ENCODE data around the gene WRAP73.

Gene WRAP73

DNA sequence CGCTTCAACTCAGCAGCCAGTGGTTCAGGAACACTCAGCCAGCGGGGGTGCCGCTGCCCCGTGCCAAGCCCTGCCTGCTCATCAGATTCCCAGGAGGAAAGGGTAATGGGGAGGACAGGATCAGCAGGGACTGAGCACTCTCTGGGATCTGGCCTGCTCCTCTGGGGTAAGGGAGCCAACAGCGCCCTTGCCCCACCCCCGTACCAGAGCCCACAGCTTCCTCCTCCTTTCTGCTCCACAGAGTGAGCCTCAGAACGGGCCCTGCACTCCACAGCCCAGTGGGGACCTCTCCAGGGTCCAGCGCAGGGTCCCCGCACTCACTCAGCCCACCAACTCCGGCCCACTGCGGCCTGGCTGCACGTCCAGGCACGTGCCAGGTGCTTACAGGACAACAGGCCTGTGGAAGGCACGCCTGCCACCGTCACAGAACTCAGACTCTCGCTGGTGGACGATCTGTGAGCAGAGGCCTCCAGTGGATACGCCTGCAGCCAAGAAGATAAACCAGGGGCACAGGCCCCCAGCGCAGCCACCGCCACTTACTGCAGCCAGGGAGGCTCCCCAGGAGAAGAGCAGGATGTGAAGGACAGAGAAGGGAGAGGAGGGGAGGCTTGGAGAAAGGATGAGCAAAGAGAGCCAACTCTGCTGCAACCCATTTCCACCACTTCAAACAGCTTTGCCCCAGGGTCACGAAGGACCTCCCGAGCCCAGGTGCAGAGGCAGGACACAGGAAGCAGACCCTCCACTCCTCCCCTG is 40.7 kb downstream of the WRAP73 start:
- no peak for DNase-seq

DNA sequence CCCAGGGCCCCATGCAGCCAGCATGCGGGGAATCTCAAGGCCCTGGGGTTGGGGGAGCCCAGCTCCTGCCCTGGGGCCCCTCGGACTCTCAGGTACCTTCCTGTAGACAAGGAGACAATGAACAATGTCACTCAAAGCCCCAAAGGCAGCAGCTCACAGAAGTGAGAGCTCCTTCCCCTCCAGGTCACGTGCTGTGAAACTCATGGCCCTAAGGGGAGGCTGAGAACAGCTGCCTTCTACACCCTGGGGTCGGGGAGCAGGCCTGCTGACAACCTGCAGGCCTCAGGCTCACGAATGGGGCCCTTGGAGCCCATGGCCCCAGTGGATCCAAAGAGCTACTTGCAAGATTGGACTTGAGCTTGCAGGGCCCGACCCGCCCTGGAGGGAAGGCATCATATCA is 41.7 kb downstream of the WRAP73 start:
- no peak for DNase-seq

DNA sequence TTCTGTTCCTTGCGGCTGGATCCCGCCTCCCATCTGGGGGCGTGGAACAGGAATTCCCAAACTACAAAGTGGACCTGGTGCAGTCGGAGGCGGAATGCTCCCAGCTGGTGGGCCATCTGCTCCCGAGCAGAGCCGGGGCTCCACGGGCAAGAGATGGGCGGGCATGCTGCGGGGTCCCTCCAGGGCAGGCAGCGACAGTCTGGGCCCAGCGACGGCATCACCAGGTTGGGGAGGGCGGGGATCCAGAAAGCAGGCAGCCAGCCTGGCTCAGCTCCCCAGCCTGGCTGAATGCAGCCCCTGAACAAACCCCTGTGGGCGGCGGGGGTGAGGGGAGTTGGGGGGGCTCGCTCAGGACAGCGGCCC is 42.2 kb downstream of the WRAP73 start:
- no peak for DNase-seq

DNA sequence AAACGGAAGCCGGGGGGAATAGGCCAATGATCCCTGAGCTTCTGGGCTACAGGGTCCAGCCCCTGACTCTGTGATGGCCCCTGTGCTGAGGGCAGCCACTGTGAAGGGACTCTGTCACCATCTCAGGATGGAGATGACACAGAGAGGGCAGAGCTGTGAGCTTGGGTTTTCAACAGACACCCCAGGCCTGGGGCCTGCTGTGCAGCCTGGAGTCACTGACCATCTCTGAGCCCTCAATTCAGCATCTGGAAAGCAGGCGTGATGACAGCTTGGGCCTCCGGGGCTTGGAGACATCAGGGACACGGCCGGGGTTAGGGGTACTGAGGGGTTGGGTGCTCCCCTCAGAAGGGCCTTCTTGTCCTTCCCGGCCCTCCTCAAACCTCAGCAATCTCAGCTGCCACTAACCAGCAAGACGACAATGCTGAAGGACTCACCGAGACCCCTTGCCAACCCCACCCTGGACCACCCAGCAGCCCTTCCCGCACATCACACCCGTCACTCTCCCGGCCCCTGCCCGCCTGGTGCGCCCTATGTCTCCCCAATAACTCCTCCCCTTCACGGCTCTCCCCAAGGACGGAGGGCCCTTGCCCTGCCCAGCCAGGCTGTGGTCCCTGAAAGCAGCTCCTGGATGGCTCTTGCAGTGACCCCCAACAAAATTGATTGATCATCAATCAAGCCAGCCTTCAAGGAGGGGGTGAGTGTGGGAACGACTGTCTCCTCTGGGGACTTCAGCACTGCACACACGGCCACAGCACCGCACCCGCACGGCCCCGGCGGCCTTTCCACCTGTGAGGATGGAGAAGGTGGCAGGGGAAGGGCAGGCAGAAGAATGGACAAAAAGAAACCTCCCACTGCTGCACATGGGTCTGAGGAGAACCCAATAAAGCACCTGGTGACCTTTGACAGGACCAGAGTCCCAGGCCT is 42.9 kb downstream of the WRAP73 start:
- DNase-seq: no peak

DNA sequence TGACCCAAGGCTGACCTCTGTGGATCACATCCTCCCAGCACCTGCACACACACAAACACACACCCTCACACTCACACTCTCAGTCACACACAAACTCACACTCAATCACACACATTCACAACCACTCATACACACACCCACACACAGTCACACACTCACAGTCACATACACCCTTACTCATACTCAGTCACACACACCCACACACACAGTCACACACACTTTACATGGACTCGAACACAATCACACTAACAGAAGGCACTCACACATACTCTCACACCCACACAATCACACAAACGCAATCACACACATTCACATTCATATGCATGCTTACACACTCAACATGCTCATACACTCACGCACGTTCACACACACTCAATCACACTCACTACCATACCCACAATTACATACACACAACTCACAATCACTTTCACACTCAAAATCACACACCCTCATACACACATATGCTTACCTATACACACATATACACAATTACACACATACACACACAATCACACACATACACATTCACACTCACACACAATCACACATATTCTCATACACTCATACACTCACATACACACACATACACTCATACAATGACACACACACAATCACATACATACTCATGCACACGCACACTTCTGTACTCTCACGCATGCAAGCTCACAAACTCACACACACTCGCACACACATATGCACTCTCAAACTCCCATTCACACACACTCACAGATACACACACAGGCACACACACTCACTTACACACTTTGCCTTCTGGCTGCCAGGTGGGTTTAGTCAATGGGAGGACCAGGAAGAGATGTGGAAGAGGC is 44.7 kb downstream of the WRAP73 start:
- DNase-seq: no peak

DNA sequence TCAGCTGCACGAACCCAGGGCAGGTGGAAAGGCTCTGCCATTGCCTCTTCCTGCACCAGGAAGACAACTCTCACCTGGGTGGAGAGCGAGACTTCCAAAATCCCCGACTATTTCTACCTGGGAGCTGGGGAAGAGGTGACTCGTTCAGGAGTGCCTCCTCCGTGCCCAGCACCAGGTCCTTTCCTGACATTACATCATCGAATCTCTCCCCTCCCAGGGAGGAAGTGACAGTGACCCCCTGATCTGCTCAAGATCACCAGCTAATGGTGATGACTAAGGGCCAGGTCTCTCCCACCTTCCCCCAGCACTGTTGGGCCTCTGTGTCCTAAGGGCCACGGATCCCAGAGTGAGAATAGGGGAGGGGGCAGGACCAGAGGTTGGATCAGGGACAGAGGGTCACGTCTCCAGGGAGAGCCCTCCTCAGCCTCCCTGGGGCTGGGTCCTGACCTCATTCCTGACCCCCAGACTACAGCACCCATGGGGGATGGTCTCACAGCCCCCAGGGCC is 45.4 kb downstream of the WRAP73 start:
- DNase-seq: no peak

DNA sequence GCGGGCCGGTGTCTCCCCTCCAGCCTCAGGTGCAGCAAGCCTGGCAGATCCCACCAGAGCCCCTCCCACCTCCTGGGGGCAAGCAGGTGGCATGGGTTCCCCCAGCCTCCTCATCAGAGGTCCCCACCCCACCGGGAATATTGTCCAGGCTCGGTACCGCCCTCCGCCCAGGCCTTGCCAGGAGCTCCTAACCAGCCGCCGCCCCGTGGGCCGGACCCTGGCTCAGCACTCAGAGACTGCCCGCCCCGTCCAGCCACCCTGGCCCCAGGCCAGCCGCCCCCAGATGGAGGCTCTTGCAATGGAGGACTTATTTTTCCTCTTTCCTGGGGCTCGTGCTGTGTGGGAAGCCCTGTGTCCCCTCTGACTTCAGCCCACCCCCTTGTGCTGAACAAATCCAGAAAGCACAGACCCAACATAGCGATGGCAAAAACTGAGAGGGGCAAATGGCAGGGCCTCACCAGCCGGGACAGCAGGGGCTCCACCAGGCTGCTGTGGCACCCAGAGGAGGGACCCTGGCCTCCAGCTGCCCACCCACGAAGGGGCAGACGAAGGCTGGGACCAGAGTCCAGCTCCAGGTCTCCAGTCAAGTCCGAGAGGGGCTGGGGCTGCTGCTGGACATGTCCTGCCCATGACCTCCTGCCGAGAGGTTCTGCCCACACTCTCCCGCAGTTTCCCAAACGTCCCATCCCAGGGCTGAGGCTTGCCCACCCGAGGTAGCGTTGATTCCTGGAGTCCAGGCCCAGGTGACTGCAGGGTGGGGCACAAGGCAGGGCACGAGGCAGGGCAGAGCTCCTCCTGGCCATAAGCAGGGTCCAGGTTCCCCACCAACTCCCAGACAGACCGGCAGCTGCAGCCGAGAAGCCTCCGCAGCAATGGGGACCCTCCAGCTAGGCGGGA is 46.1 kb downstream of the WRAP73 start:
- no peak for DNase-seq

DNA sequence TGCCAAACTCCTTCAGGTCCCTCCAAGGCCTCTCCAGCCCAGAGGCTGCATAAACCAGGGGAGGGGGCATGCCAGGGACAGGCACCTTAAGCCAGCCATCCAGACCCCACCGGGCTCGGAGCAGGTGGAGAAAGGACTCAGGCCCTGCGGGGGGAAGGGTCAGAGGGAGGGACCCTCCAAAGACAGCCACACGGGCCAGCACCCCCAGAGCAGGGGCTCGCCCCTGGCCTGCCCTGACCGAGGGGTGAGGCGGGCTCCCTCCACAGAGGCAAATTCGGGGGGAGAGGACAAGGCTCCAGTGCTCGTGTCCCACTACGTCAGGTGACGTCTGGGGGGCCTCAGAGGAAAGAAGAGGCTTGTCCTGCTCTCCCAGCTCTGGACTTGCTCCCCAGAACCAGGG is 46.7 kb downstream of the WRAP73 start:
- DNase-seq: no peak

DNA sequence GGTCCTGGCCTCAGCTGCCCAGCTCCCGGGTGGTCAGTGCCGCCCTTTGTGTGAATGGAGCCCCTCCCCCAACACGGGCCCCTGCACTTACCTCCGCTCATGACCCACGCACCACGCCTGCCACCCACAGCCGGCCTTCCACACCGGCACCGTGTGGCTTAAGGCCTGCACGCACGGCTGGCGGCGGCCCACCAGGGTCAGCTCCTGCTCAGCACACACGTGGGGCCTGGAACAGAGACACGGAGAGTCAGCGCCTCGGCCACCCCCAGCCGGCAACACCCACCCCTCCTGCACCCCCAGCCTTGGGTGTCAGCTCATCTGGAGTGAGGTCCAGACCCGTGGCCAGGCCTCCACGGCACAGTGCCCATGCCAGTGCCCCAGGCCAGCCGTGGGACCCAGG is 47.5 kb downstream of the WRAP73 start:
- DNase-seq: no peak

DNA sequence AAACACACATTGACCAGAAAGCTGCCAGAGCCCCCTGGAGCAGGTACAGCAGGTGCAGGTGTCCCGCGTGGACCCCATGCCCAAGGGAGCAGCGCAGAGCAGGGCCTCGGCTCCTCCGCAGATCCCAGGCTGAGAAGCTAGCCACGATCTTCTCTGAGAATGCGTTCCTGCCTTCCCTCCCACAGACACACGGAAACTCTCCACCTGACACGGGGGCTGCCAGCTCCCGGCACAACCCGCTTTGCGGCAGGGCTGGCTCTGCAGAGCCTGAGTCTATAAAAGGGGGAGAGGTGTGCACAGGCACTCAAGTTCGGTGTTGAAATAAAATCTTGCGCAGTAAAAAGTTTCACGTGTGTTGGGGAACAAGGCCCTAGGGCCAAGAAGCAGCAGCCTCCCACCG is 48.2 kb downstream of the WRAP73 start:
- DNase-seq: no peak

DNA sequence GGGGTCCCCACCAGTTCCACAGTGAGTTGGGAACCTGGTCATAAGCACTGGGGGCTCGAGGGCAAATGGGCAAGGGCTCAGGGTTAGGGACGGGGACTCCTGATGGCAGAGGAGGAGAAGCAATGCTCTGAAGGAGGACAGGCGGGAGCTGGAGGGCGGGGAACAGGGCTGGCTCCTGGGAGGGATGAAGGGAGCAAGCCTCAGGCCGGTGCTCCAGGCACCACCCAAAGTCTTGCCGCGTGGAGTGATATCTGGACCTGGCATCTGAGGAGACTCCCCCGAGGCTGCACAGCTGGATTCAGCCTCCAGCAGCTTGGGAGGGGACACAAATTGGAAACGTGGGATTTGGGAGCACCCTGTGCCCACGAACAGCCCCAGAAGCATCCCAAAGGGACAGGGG is 49.5 kb downstream of the WRAP73 start:
- no peak for DNase-seq

DNA sequence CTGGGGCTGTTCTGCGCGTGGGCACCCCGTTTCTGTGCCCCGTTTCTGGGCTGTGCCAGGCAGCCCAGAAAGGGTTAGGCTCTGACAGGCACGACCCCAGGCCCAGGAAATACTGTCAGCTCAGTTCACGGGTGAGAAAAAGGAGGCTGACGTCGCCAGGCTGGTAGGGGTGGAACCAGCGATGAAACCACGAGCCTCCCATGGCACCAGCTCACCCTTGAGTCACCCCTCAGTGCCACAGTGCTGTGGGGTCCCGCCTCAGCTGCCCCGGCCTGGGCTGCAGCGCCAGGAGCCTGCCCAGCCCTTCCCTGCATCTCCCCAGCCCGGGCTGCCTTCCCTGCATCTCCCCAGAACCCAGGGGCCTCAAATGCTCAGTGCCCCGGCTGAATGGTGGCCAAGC is 50.1 kb downstream of the WRAP73 start:
- DNase-seq: no peak

DNA sequence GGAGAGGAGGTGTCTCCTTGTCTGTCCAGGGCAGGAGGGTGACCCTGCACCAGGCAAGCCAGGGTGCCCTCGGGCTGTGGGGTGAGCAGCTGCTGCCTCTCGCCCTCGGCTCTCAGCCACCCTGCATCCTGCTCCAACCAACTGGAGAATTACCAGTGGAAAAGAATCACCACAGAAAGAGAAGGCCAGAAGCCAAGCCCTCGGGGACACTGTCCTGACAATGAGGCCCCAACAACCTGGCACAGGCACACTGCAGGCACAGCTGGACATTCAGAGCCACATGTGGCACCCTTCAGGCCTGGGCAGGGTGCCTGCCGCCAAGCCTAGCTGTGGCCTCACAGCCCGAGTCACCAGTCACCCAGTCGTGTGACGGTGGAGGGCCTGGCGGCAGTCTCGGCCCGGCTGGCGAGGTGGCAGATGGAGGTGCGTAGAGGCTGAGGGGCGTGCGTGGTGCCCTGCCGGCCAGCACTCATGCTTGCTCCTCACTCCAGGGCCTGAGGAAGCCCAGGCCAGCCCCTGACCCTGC is 50.6 kb downstream of the WRAP73 start:
- no peak for DNase-seq

DNA sequence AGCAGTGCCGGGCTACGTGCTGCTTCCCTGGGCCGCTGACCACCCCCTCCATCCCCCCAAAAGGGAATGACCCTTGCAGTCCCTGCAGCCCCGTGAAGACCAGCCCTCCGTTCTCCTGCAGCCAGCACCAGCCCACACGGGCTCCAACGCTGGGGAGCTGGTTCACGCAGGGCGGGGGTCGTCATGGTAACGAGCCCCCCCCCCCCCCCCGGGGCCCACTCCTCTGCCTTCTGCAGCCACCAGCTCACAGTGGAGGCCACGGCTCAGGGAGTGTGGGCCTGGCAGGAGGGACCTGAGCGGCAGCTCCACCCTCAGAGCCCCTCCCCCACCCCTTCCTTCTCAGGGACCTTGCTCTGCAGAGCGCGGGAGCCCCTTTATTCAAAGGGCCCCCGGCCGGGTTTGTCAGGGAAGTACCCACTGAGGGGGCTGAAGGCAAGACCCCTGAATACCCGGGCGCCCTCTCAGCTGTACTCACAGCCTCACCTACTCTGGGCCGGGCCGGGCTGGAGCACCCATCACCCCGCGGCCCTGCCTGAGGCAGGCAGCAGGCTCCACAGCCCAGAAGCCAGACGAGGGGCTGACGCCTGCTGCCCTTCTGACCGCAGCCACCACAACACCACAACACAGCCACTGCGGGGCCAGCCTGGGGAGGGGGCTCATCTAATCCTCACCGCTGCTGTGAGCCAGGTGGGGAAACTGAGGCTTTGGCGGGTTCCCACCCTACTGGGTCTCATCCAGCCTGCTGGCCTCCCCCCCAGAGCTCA is 51.2 kb downstream of the WRAP73 start:
- DNase-seq: no peak

DNA sequence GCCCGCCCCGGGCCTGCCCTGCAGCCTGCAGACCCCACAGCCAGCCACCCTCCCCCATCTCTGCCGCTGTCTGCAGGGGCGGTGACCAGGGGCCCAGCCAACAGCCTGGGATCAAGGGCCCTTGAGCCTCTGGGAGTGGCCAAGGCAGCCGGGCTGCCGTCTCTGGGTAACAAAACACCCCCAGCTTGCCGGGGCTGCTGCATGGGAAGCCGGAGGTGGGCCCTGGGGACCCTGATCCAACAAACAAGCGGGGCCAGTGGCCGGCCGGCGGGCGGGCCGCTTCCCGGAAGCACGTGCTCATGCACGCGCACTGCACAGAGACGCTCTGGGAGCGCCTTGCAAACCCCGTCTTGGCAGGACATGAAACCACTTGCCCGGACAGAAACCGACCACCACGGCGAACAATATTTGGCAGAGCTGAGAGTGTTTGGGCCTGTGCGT is 51.8 kb downstream of the WRAP73 start:
- DNase-seq: peak; percentile 3

DNA sequence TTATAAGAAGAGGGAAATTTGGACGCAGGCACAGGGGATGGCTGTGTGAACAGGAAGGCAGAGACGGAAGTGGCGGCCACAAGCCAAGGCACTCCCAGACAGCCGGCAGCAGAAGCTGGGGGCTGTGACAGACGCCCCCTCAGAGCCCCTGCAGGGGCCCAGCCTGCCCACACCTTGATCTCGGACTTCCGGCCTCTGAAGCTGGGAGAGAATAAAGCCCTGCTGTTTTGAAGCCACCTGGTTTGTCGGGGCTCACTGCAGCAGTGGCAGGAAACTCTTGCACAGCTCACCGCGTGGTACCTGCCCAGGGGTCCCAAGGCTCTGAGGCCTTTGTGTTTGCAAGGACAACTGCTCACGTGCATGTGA is 52.3 kb downstream of the WRAP73 start:
- DNase-seq: no peak

DNA sequence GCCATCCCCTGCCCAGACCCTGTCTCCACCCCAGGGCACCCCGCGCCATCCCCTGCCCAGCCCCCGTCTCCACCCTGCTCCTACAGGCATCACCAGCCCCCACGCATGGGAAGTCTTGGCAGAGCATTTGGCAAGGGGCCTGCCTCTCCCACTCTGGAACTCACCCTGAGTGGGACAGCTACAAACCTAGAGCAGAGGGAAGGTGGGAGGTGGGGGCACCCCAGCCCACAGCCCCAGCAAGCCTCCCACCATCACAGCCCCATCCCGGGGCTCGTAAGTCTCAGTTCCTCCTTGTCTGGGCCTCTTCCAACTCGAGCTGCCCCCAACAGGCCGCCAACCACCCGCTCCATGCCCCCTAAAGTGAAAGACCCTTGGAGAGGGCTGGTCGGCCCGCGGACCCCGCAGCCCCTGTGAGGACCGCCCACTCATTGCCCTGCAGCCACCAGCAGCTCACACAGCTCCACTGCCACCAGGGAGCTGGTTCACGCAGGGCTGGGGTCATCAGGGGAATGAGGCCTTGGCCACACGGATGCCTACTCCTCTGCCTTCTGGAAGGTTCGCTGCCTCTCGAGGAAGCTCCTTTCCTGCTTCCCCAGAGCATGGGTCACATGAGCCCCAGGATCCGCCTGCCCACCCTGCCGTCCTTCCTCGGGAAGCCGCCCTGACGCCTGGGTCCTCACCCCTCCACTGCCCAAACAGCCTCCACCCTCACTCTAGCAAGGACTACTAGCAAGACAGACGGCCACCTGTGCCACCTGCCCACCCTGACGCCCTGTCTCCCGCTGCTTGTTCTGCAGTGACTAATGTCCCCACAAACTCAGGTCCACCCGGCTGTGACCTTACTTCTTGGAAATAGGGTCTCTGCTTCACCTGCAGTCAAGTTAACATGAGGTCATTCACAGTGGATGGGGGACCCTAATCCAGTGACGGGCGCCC is 53.0 kb downstream of the WRAP73 start:
- DNase-seq: no peak

DNA sequence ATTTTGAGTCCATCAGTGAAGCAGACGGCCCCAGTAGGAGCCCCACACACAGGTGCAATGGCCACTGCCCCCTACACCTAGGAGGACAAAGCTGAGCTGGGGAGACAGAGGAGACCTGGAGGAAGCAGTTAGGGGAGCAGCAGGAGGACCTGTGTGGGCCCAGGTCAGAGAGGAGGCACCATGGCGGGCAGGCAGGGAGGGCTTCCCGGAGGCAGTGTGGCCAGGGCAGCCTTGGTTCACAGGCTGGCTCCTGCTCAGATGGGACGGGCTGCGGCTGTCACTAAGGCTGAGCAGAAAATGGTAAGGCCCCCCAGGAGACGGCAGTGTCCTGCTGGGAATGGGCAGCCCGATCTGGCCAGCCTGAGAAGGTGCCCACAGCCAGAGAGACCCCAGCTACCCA is 54.0 kb downstream of the WRAP73 start:
- DNase-seq: no peak

DNA sequence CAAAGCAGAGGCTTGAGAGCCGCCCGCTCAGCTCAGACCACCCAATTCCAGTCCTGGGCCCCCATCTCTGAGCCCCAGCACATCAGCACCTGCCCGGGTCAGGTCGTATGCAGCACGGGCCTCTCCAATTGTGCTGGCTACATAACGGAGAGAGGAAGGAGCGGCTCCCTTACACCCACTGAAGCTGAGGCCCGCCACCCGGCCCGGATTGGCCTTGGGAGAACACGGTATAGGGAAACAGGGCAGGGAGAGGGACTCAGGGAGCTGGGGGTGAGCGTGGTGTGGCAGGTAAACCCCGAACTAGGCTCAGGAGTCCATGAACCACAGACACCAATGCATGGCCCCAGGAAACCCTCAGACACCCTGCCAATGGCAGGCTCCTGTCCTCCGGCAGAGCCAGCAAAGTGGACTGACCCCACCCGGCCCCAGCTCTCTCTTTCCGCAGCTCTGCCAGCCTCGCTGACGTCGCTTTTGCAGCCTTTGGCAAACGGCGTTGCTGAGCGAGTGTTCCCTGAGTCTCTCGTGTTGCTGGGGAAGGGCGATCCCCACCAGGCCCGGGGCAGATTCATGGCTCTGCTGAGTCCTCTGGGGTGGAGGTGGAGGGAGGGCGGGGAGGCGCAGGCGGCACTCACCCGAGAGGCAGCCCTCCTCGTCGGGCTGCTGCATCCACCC is 55.1 kb downstream of the WRAP73 start:
- DNase-seq: no peak

All from fibroblast of upper back skin (primary cell).